ENCODE data around the gene AGXT. TPM values are rescaled to one million over a fixed set of nuclear protein-coding genes. Genes with fewer than 3 reads are reported as not detected.

AGXT gene
- total RNA-seq, 4 donors from 2014 or later, result not detected

DNA sequence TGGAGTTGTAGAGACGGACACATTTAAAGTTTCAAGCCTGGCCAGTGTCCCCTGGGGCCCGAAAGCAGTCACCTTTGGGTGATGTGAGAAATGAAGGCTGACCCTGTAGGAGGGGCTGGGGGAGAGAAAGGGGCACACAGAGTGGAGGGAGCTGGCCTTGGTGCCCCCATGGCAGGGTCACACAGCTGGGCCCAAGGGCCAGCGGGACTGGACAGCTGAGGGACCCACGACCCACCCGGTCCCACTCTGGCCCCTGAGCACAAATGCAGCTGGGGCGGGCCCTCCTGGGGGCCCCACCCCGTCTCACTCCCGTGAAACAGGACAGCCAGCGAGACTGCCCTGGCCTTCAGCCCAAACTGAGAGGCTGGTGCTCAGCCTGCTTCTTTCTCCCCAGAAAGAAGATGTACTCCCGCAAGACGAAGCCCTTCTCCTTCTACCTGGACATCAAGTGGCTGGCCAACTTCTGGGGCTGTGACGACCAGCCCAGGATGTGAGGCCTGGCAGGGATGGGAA, 6.1 kb downstream of the AGXT start:
- H3K4me1 ChIP-seq, result no peaks in the 10 kb centered on the region
- H3K9me3 ChIP-seq, result no peaks in the 10 kb centered on the region
- H3K27ac ChIP-seq, result no peak overlapping the region
- intact Hi-C loops (cut with DNase I), result no loop called here
- H3K36me3 ChIP-seq, result no peaks in the 10 kb centered on the region
- H3K27me3 ChIP-seq, result no peaks in the 10 kb centered on the region
- no peak for TF ChIP-seq POLR2A (IDR thresholded peaks at IDR 0.05)
- TF ChIP-seq, protein P1, sequence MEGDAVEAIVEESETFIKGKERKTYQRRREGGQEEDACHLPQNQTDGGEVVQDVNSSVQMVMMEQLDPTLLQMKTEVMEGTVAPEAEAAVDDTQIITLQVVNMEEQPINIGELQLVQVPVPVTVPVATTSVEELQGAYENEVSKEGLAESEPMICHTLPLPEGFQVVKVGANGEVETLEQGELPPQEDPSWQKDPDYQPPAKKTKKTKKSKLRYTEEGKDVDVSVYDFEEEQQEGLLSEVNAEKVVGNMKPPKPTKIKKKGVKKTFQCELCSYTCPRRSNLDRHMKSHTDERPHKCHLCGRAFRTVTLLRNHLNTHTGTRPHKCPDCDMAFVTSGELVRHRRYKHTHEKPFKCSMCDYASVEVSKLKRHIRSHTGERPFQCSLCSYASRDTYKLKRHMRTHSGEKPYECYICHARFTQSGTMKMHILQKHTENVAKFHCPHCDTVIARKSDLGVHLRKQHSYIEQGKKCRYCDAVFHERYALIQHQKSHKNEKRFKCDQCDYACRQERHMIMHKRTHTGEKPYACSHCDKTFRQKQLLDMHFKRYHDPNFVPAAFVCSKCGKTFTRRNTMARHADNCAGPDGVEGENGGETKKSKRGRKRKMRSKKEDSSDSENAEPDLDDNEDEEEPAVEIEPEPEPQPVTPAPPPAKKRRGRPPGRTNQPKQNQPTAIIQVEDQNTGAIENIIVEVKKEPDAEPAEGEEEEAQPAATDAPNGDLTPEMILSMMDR (IDR thresholded peaks at IDR 0.05), result no peak
- no peak for DNase-seq
- H3K4me3 ChIP-seq, result no peak overlapping the region
- WGBS, 2 donors, result 87% methylated on average over 9 of the region's 12 CpGs; no CpG with 5 or more reads in 1 of the 2 donors

DNA sequence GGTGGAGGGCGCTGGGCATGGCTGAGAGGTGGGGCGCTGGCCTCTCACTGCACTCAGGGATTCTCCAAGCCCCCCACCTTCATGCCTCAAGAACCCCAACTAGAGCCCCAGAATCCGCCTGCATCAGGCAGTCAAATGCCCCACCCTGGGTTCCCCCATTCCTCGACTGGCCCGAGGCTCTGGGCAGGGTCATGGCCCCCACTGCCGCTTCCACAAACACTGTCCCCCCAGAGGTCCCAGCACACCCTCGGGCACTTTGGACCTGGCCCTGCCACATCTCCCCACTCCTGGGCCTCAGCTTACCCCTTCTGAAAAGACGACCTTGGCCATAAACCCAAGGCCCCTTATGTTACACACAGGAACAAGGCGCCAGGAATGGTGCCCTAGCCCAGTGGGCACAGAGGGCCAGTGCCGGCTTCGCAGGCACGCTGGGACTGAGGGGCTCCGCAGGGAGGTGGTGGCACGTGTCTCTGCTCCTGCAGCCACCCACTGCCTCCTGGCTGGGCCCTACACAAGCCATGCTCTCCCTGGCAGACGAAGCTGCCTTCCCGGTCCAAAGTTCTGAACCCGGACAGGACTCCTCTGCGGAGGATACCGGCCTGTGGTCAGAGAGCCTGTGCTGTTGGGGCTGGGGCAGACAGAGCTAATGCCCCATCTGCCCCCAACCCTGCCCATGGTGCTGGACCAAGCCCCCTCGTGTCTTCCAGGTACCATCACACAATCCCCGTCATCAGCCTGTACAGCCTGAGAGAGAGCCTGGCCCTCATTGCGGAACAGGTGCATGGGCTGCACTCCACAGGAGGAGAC, 6.8 kb downstream of the AGXT start:
- DNase-seq, result no peak
- H3K4me1 ChIP-seq, result no peaks in the 10 kb centered on the region
- no peak for TF ChIP-seq POLR2A (IDR thresholded peaks at IDR 0.05)
- TF ChIP-seq, protein P1 (IDR thresholded peaks at IDR 0.05), result no peak
- no peak overlapping the region for H3K4me3 ChIP-seq
- H3K9me3 ChIP-seq, result no peaks in the 10 kb centered on the region
- no peaks in the 10 kb centered on the region for H3K36me3 ChIP-seq
- intact Hi-C loops (cut with DNase I), result no loop called here
- no peak overlapping the region for H3K27ac ChIP-seq
- 94% methylated on average over 14 of the region's 22 CpGs; no CpG with 5 or more reads in 1 of the 2 donors for WGBS, 2 donors
- H3K27me3 ChIP-seq, result no peaks in the 10 kb centered on the region

DNA sequence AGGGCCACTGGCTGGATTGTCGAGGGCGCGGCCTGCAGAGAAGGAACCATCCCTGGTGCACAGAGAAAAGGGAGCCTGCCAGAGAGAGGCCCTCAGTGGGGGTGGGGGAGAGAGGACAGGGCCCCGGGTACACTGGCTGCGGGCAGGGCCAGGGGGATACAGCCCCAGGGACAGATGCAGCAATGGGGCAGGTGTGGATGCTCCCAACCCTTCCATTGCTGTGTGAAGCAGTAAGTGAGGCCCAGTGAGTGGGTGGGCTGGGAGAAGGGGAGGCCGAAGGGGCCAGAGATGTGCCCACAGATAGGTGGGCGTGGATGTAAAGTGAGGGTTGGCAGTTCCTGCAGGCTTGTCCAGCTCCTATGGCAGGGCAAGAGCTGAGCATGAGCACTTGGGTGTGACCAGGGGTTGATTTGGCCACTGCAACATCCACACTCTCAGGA, 7.4 kb downstream of the AGXT start:
- Histone ChIP-seq H3K27me3 (no peaks in the 10 kb centered on the region), H3K9me3 (no peaks in the 10 kb centered on the region), H3K36me3 (no peaks in the 10 kb centered on the region), H3K27ac (no peak overlapping the region), H3K4me1 (no peaks in the 10 kb centered on the region), H3K4me3 (no peak overlapping the region)
- intact Hi-C loops (cut with DNase I), result no loop called here
- no peak for TF ChIP-seq POLR2A (IDR thresholded peaks at IDR 0.05)
- TF ChIP-seq, protein P1 (IDR thresholded peaks at IDR 0.05), result no peak
- 54% methylated on average over 3 of the region's 7 CpGs; no CpG with 5 or more reads in 1 of the 2 donors for WGBS, 2 donors
- no peak for DNase-seq

DNA sequence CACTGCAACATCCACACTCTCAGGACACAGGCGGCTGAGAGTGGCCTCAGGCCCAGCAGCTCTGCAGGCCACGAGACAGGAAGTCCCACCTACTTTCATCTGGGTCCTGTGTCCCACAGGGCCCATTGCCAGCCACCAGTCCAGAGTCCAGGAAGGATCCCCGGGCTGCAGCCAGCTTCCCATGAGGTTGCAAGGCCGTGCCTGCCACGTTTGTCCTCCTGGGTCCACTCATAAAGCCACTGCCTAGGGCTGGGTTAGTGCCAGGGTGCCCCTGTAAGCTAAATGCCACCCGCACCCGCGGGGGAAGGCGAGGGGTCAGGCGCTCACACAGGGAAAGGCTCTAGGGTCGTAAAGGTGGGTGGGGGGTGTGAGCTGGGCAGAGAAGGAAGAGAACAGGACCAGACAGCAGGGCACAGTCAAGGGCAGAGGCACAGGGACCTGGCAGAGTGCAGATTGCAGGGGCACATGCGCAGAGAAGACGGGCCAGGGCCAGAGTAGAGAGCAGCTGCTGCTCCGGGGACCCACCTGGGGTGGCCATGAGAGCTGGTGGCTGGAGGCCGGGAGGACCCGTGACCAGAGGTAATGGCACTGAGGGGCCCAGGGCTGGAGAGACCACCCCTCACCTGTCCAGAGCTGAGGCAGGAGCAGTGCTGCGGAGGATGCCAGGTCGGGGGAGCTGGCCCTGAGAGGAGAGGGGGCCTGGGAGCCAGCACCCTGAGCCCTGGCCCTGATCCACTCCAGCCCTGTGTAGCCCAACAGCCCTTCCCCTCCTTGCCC, 8.0 kb downstream of the AGXT start:
- TF ChIP-seq POLR2A (IDR thresholded peaks at IDR 0.05), result no peak
- TF ChIP-seq, protein P1 (IDR thresholded peaks at IDR 0.05), result no peak

More for the DNA sequence above, 8.0 kb downstream of the AGXT start:
- WGBS, 2 donors, result 77 to 79% methylated on average over 6 to 9 of the region's 18 CpGs
- Histone ChIP-seq H3K4me3 (no peak overlapping the region), H3K4me1 (no peaks in the 10 kb centered on the region), H3K27me3 (no peaks in the 10 kb centered on the region), H3K27ac (no peak overlapping the region), H3K36me3 (no peaks in the 10 kb centered on the region), H3K9me3 (no peaks in the 10 kb centered on the region)
- intact Hi-C loops (cut with DNase I), result no loop called here
- no peak for DNase-seq

Data from esophagus squamous epithelium (tissue), 5 donors.